Pancreas (tissue), 10 donors: ENCODE measurements around the gene RIC8B. TPM values are rescaled to one million over a fixed set of nuclear protein-coding genes. Genes with fewer than 3 reads are reported as not detected.

ENCODE experiments used
- ATAC-seq, 4 donors: fragments of 200-7000 bp; cut with Tn5 transposase; one replicate each; pipeline versions ENCODE4 v1.8.0 to v1.9.1; 2020; ENCODE audit warnings: mild to moderate bottlenecking in 4 of 4, moderate library complexity in 4 of 4
- DNase-seq, 6 donors: peaks; one replicate each; pipeline ENCODE4 v3.0.0-alpha.2; 2020
- FAIRE-seq: peaks from 2 replicates; lab custom pipeline; 2012; peaks lifted over from hg19 to GRCh38; lab: Jason Lieb, UNC
- H3K27ac ChIP-seq, 4 donors: fragments of 200-600 bp; sonication (generic); 1 replicate in 3 of 4; 2 replicates in 1 of 4; pipeline versions ENCODE4 v1.5.0 to v1.8.0; 2020
- H3K27me3 ChIP-seq, 4 donors: fragments of 200-600 bp; one replicate each; pipeline ENCODE4 v1.8.0; 2021
- H3K36me3 ChIP-seq, 3 donors: fragments of 200-600 bp; sonication (generic) in 1 of 3; one replicate each; pipeline versions ENCODE4 v1.5.0 to v1.8.0; 2020 to 2021
- H3K4me1 ChIP-seq, 3 donors: fragments of 200-600 bp; one replicate each; pipeline ENCODE4 v1.8.0; 2021
- H3K4me3 ChIP-seq, 4 donors: fragments of 200-600 bp; sonication (generic) in 2 of 4; one replicate each; pipeline versions ENCODE4 v1.5.0 to v1.8.0; 2020 to 2021
- H3K9me3 ChIP-seq, 4 donors: fragments of 200-600 bp; one replicate each; pipeline ENCODE4 v1.8.0; 2021
- CTCF ChIP-seq, 4 donors: fragments of 200-600 bp; sonication (generic) in 3 of 4; IDR thresholded peaks; one replicate each; pipeline versions ENCODE4 v1.5.0 to v1.8.0; 2021; ENCODE audit warnings: antibody characterized with exemption in 4 of 4
- WGBS, 2 donors: extraction: QIAGEN DNeasy Blood & Tissue Kit; methylation state at CpG; one replicate each; pipeline ENCODE4 v1.1.7; 2013; 5-methylcytosine and 5-hydroxymethylcytosine counted together
- intact Hi-C, 3 donors: fragments of 100-400 bp; cut with DNase I; formaldehyde crosslinking; loops; one replicate each; pipeline versions ENCODE4 v1.11.1 to v1.14.2; 2022
- polyA plus RNA-seq, 2 donors: library from polyadenylated mRNA; stranded (reverse); fragments of 200-250 nt; gene quantifications; one replicate each; pipeline ENCODE4 v1.2.3, GENCODE V29; 2013
- total RNA-seq, 6 donors: library from RNA; stranded (reverse); fragmentation: NEBNext Ultra II Directional in 4 of 6; extraction: Animal tissue kit (Norgen Biotek cat#: 25700) in 4 of 6; gene quantifications; one replicate each; pipeline versions ENCODE4 v1.2.1 to v1.2.4, GENCODE V29; 2021 to 2023
- donor health status: healthy with polysubstance abuse.
- donor health status: DM: no; HTN: no; CAD: no; lungs with moderate emphysema.
- donor health status: DM: no; HTN: no; CAD: no.
- donor health status: control.
- donor health status: control.
- donor health status: Bipolar disorder and iron deficiency.
- donor health status: DM: yes; HTN: yes; CAD: no.
- donor health status: DM: no; HTN: no; CAD: no.
- donor health status: DM: no; HTN: no; CAD: no.
- donor health status: DM: yes; HTN: yes; CAD: no.

Gene RIC8B
- total and polyA plus RNA-seq, 8 donors = 5.3 to 17.5 (median 9.8) TPM

- no peak for DNase-seq
These were observed 111.2 kb downstream of the RIC8B start for GRCh38 chr12:106885541-106886249.

DNA sequence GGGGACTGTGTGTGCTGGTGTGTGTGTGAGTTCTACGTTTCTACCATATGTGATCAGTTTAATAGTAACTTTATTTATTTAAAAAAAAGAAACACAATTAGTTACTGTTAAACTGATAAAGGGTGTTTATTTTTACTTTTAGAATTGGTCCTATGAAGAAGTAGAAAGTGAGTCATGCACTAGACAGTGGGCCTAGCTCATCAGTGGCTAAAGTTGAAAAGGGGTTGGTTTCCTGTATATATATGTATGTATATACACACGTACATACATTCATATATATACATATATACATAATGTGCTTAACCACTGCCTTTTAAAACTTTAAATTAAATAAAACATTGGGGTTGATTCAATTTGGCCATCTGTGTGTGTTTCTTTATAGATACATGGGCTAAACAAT is 112.5 kb downstream of the RIC8B start:
- TF ChIP-seq CTCF (IDR thresholded peaks at IDR 0.05) = no peak
- H3K36me3 ChIP-seq = peaks cover 0 to 15% (median 0%) of the 10 kb centered on the region in 3 donors
- WGBS, 2 donors = 78 to 81% methylated on average over 2 of the region's 2 CpGs

More at GRCh38 chr12:106885541-106886249, 111.2 kb downstream of the RIC8B start:
- TF ChIP-seq CTCF (IDR thresholded peaks at IDR 0.05) = no peak
- no peak for ATAC-seq
- FAIRE-seq = no peak
- no peak overlapping the region for H3K27ac ChIP-seq
- WGBS, 2 donors = 91 to 92% methylated on average over 4 of the region's 4 CpGs
- H3K4me1 ChIP-seq = no peaks in the 10 kb centered on the region
- H3K9me3 ChIP-seq = no peaks in the 10 kb centered on the region
- H3K27me3 ChIP-seq = no peaks in the 10 kb centered on the region
- intact Hi-C loops = no loop called here
- no peak overlapping the region for H3K4me3 ChIP-seq
- H3K36me3 ChIP-seq = peaks cover 0 to 15% (median 0%) of the 10 kb centered on the region in 3 donors

GRCh38 chr12:106888348-106888970 is 114.0 kb downstream of the RIC8B start:
- 83 to 88% methylated on average over 5 of the region's 5 CpGs for WGBS, 2 donors
- H3K36me3 ChIP-seq = peaks cover 0 to 9% (median 0%) of the 10 kb centered on the region in 3 donors
- no peaks in the 10 kb centered on the region for H3K4me1 ChIP-seq
- no peaks in the 10 kb centered on the region for H3K9me3 ChIP-seq
- no peak overlapping the region for H3K27ac ChIP-seq
- H3K27me3 ChIP-seq = no peaks in the 10 kb centered on the region
- no peak for DNase-seq
- intact Hi-C loops = no loop called here
- ATAC-seq = no peak
- FAIRE-seq = no peak
- no peak overlapping the region for H3K4me3 ChIP-seq
- TF ChIP-seq CTCF (IDR thresholded peaks at IDR 0.05) = no peak

More for the DNA sequence above, 112.5 kb downstream of the RIC8B start:
- Histone ChIP-seq H3K4me3 (no peak overlapping the region), H3K27ac (no peak overlapping the region), H3K9me3 (no peaks in the 10 kb centered on the region), H3K4me1 (no peaks in the 10 kb centered on the region), H3K27me3 (no peaks in the 10 kb centered on the region)
- DNase-seq (no peak), ATAC-seq (no peak), FAIRE-seq (no peak)
- intact Hi-C loops = no loop called here

DNA sequence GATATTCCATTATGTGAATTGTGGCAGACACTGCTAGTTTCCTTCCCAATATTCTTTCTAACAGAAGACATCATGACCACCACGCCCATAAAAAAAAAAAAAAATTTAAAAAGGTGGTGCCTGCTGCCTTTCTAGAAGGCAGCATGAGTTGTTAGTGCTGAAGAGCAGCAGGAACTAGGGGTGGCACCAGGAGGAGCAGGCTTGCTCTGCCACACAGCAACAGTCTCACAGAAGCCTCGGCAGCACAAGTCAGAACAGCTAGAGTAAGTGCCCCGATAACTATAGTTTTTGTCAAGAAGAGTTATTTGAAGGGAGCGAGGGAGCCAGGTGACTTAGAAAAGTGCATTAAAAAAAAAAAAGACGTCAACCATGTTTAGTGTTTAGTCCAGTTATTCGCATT is 114.8 kb downstream of the RIC8B start:
- TF ChIP-seq CTCF (IDR thresholded peaks at IDR 0.05) = no peak
- Histone ChIP-seq H3K9me3 (no peaks in the 10 kb centered on the region), H3K27ac (no peak overlapping the region), H3K36me3 (peaks cover 0 to 9% (median 0%) of the 10 kb centered on the region in 3 donors), H3K4me3 (no peak overlapping the region), H3K27me3 (no peaks in the 10 kb centered on the region), H3K4me1 (no peaks in the 10 kb centered on the region)
- FAIRE-seq = no peak
- 77 to 82% methylated on average over 6 of the region's 6 CpGs for WGBS, 2 donors
- intact Hi-C loops = no loop called here
- ATAC-seq = no peak
- no peak for DNase-seq
